Keratinocyte (primary cell): ENCODE data around the gene CCDC171. TPM values are rescaled to one million over a fixed set of nuclear protein-coding genes. Genes with fewer than 3 reads are reported as not detected.

Experiments used
- DNase-seq: peaks from one replicate; pipeline ENCODE4 v3.0.0-alpha.2; 2011; ENCODE audit warnings: low read depth, missing footprints, low spot score
- FAIRE-seq: peaks from 2 replicates; lab custom pipeline; 2011; peaks lifted over from hg19 to GRCh38; lab: Jason Lieb, UNC
- H2AFZ ChIP-seq: 2 replicates; pipeline ENCODE4 v1.6.0; 2012; ENCODE audit warnings: low read length, control low read depth, inconsistent platforms; ENCODE audit not compliant: control insufficient read depth
- H3K27ac ChIP-seq: 2 replicates; pipeline ENCODE4 v1.5.1; 2011; ENCODE audit warnings: low read length; ENCODE audit not compliant: control insufficient read depth, insufficient read depth
- H3K27me3 ChIP-seq: 3 replicates; pipeline ENCODE4 v1.6.0; 2011; ENCODE audit warnings: low read length; ENCODE audit not compliant: control insufficient read depth, insufficient read depth; ENCODE audit errors: extremely low read depth
- H3K36me3 ChIP-seq, 2 experiments: 2 replicates in 1 of 2; 3 replicates in 1 of 2; pipeline ENCODE4 v1.5.1; 2011; ENCODE audit warnings: low read length in 2 of 2, mild to moderate bottlenecking in 1 of 2; ENCODE audit not compliant: control insufficient read depth in 2 of 2, insufficient read depth in 2 of 2; ENCODE audit errors: extremely low read depth in 1 of 2
- H3K4me1 ChIP-seq: 3 replicates; pipeline ENCODE4 v1.5.1; 2011; ENCODE audit warnings: low read length; ENCODE audit not compliant: control insufficient read depth, insufficient read depth; ENCODE audit errors: extremely low read depth
- H3K4me2 ChIP-seq: 3 replicates; pipeline ENCODE4 v1.6.0; 2011; ENCODE audit warnings: low read depth, low read length; ENCODE audit not compliant: control insufficient read depth, insufficient read depth; ENCODE audit errors: extremely low read depth
- H3K4me3 ChIP-seq, 3 experiments: fragments of 200-600 bp in 1 of 3; sonication (generic) in 1 of 3; 2 replicates in 2 of 3; 3 replicates in 1 of 3; pipeline ENCODE4 v1.5.1; 2011 to 2016; ENCODE audit warnings: low read length in 3 of 3, mild to moderate bottlenecking in 3 of 3, control low read depth in 2 of 3, inconsistent platforms in 1 of 3, low read depth in 1 of 3, mixed read lengths in 1 of 3, mixed run types in 1 of 3, moderate library complexity in 1 of 3; ENCODE audit not compliant: control insufficient read depth in 2 of 3, insufficient read depth in 2 of 3; ENCODE audit errors: extremely low read depth in 1 of 3
- H3K79me2 ChIP-seq: 2 replicates; pipeline ENCODE4 v1.6.0; 2012; ENCODE audit warnings: low read length; ENCODE audit not compliant: control insufficient read depth, insufficient read depth
- H3K9ac ChIP-seq: 3 replicates; pipeline ENCODE4 v1.6.0; 2011; ENCODE audit warnings: low read length; ENCODE audit not compliant: control insufficient read depth, insufficient read depth; ENCODE audit errors: extremely low read depth
- H3K9me1 ChIP-seq: 3 replicates; pipeline ENCODE4 v1.6.0; 2011; ENCODE audit warnings: low read length; ENCODE audit not compliant: control insufficient read depth, insufficient read depth; ENCODE audit errors: extremely low read depth
- H3K9me3 ChIP-seq: 2 replicates; pipeline ENCODE4 v1.5.1; 2012; ENCODE audit warnings: low read depth, low read length; ENCODE audit not compliant: control insufficient read depth
- H4K20me1 ChIP-seq: 3 replicates; pipeline ENCODE4 v1.6.0; 2011; ENCODE audit warnings: low read length; ENCODE audit not compliant: control insufficient read depth, insufficient read depth; ENCODE audit errors: extremely low read depth
- EZH2 ChIP-seq: IDR thresholded peaks from one replicate; pipeline ENCODE4 v1.6.1; 2012; ENCODE audit warnings: inconsistent platforms, mild to moderate bottlenecking, low read length, moderate library complexity
- dilution Hi-C: fragments of 300-500 bp; cut with MboI; formaldehyde crosslinking; loops from one replicate; pipeline ENCODE4 v1.7.0; 2020; ENCODE audit warnings: low sequenced_read_pairs; ENCODE audit not compliant: extremely low pct_ligation_motif_present
- polyA plus RNA-seq, 5 experiments: library from polyadenylated mRNA; depleted of rRNA in 3 of 5; stranded (reverse) in 3 of 5; stranded (forward) in 1 of 5; unstranded in 1 of 5; fragments of >200 nt; gene quantifications; 1 replicate in 1 of 5; 2 replicates in 3 of 5; 3 replicates in 1 of 5; pipeline versions ENCODE4 v1.2.1 to v1.2.3, GENCODE V29; 2011 to 2012; ENCODE audit warnings: missing spikeins in 2 of 5, low read depth in 1 of 5, low replicate concordance in 1 of 5
- TF ChIP-seq, protein P1 (sequence below), 3 experiments: IDR thresholded peaks in 1 of 3; conservative IDR thresholded peaks in 1 of 3; optimal IDR thresholded peaks in 1 of 3; 2 replicates in 2 of 3; 3 replicates in 1 of 3; pipeline versions ENCODE3 to v1.5.1; 2011; ENCODE audit warnings: low read length in 3 of 3, mild to moderate bottlenecking in 3 of 3, moderate library complexity in 2 of 3, control low read depth in 1 of 3, inconsistent platforms in 1 of 3; ENCODE audit not compliant: insufficient read depth in 2 of 3; ENCODE audit errors: extremely low read depth in 1 of 3

The CCDC171 gene
- polyA plus RNA-seq, 1 donor (not counting 4 experiments of a cell fraction or from before 2014, with no cell fraction given) = 0.46 TPM

DNA sequence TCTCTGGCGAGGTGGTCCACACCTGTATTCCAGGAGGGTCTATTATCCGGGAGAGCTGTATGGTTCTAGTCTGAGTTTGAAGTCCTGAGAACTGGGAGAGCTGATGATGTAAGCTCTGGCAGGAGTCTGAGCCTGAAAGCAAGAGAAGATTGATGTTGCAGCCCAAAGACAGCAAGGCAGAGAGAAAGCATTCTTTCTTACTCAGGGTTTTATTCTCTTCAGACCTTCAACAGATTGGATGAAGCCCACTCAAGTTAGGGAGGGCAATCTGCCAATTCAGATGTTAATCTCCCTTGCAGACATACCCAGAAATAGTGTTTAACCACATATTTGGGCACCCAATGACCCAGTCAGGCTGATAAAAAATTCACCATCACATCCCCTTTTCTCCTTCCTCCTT is 159.1 kb downstream of the CCDC171 start:
- Histone ChIP-seq H2AFZ (no peak overlapping the region), H3K36me3 (no peaks in the 10 kb centered on the region), H3K9me3 (no peaks in the 10 kb centered on the region), H4K20me1 (no peaks in the 10 kb centered on the region), H3K27ac (no peak overlapping the region), H3K4me3 (no peak overlapping the region), H3K4me2 (no peak overlapping the region), H3K4me1 (no peaks in the 10 kb centered on the region), H3K9ac (no peak overlapping the region), H3K9me1 (no peaks in the 10 kb centered on the region), H3K79me2 (no peaks in the 10 kb centered on the region), H3K27me3 (no peaks in the 10 kb centered on the region)
- no peak for DNase-seq
- FAIRE-seq = no peak
- dilution Hi-C loops = no loop called here
- TF ChIP-seq, protein P1, sequence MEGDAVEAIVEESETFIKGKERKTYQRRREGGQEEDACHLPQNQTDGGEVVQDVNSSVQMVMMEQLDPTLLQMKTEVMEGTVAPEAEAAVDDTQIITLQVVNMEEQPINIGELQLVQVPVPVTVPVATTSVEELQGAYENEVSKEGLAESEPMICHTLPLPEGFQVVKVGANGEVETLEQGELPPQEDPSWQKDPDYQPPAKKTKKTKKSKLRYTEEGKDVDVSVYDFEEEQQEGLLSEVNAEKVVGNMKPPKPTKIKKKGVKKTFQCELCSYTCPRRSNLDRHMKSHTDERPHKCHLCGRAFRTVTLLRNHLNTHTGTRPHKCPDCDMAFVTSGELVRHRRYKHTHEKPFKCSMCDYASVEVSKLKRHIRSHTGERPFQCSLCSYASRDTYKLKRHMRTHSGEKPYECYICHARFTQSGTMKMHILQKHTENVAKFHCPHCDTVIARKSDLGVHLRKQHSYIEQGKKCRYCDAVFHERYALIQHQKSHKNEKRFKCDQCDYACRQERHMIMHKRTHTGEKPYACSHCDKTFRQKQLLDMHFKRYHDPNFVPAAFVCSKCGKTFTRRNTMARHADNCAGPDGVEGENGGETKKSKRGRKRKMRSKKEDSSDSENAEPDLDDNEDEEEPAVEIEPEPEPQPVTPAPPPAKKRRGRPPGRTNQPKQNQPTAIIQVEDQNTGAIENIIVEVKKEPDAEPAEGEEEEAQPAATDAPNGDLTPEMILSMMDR (optimal IDR thresholded peaks at IDR 0.05 in 1 of 3, IDR thresholded peaks at IDR 0.05 in 1 of 3, conservative IDR thresholded peaks at IDR 0.05 in 1 of 3; ENCODE audit: extremely low read depth in 1 of 3, insufficient read depth in 2 of 3, low read length in 3 of 3) = no peak
- TF ChIP-seq EZH2 = no peak

DNA sequence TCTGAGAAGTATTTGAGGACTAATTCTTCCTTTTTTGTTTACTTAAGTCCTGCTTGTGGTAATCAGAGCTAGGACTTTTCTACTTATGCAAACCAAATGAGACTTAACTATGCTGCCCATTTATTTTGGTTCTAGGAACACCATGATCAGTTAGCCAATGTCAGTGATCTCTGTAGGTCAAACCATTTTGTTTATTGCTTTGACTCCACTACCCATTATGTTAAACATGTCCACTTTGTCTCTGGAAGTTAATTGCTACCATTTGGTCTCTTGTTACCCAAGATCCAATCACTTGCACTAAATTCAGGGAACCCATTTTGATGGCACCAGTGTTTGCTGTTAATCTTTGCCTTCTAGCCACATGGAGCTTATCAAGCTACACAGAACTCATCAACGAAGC is 161.9 kb downstream of the CCDC171 start:
- dilution Hi-C loops = no loop called here
- H3K9me1 ChIP-seq = no peaks in the 10 kb centered on the region
- no peaks in the 10 kb centered on the region for H3K4me1 ChIP-seq
- no peaks in the 10 kb centered on the region for H3K79me2 ChIP-seq
- no peaks in the 10 kb centered on the region for H4K20me1 ChIP-seq
- no peak overlapping the region for H2AFZ ChIP-seq
- H3K4me3 ChIP-seq = no peak overlapping the region
- H3K27ac ChIP-seq = no peak overlapping the region
- no peak for FAIRE-seq
- no peaks in the 10 kb centered on the region for H3K27me3 ChIP-seq
- TF ChIP-seq, protein P1 (optimal IDR thresholded peaks at IDR 0.05 in 1 of 3, IDR thresholded peaks at IDR 0.05 in 1 of 3, conservative IDR thresholded peaks at IDR 0.05 in 1 of 3; ENCODE audit: extremely low read depth in 1 of 3, insufficient read depth in 2 of 3, low read length in 3 of 3) = no peak
- TF ChIP-seq EZH2 = no peak
- H3K9me3 ChIP-seq = no peaks in the 10 kb centered on the region
- DNase-seq = no peak
- no peaks in the 10 kb centered on the region for H3K36me3 ChIP-seq
- no peak overlapping the region for H3K4me2 ChIP-seq
- H3K9ac ChIP-seq = no peak overlapping the region
